ENCODE results near the gene CACNA1I. TPM values are rescaled to one million over a fixed set of nuclear protein-coding genes. Genes with fewer than 3 reads are reported as not detected.

CACNA1I gene
- total RNA-seq, 1 donor from 2014 or later, result 0.11 TPM

DNA sequence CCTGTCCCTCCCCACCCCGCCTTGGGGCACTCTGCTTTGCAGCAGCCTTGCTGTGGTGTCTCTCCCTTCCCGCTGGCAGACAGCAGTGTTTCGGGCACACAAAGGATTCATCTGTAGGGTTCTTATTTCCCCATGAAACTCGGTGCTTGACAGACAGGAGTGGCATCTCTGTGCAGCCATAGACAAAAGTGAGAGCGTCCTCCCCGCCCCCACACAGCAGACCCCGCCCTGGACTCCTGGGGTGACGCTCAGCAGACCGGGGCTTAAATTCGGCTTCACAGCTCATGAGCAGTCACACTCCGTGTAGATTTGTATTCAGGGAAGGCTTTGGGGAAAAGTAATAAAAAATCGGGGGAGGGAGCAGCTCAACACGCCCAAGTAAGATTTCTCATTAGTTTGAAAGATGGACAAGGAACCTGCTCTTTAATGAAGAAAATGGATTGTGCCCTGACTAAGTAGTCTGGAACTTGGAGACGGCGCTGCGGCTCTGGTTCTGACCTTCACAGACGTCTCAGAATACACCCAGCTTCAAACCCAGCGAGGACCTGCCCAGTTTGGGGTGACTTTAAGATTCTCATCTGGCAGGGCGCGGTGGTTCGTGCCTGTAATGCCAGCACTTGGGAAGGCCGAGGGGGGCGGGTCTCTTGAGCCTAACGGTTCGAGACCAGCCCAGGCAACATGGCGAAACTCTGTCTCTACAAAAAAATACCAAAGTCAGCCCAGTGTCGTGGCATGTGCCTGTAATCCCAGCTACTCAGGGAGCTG lies 136.0 kb downstream of the CACNA1I start:
- Histone ChIP-seq H3K27me3 (ENCODE audit: insufficient read depth, low read length) (peaks cover 17% of the 10 kb centered on the region), H3K9ac (ENCODE audit: low read length) (no peak overlapping the region), H3K4me2 (ENCODE audit: low read length) (no peak overlapping the region), H3K36me3 (ENCODE audit: insufficient read depth, low read length) (no peaks in the 10 kb centered on the region), H3K79me2 (ENCODE audit: insufficient read depth, low read length) (no peaks in the 10 kb centered on the region), H3K4me3 (ENCODE audit: insufficient read depth, low read depth, low read length) (no peak overlapping the region), H2AFZ (ENCODE audit: low read depth, low read length) (no peak overlapping the region), H3K4me1 (ENCODE audit: insufficient read depth, low read length) (no peaks in the 10 kb centered on the region), H4K20me1 (ENCODE audit: insufficient read depth, low read length) (no peaks in the 10 kb centered on the region), H3K27ac (ENCODE audit: low read depth, low read length) (no peak overlapping the region), H3K9me3 (ENCODE audit: insufficient read depth, low read depth, low read length) (no peaks in the 10 kb centered on the region)
- H3K27me3 Mint-ChIP-seq (ENCODE audit: low read depth, unreplicated experiment), result peaks cover 54% of the 10 kb centered on the region
- no peaks in the 10 kb centered on the region for H3K9me3 Mint-ChIP-seq (ENCODE audit: unreplicated experiment)
- H3K4me1 Mint-ChIP-seq (ENCODE audit: low read depth, unreplicated experiment), result peaks cover 3% of the 10 kb centered on the region
- DNase-seq (ENCODE audit: low read depth) (peak; percentile 10), FAIRE-seq (no peak)
- no peaks in the 10 kb centered on the region for H3K36me3 Mint-ChIP-seq (ENCODE audit: low read depth, unreplicated experiment)
- H3K27ac Mint-ChIP-seq (ENCODE audit: unreplicated experiment), result no peak overlapping the region
- H3K4me3 Mint-ChIP-seq (ENCODE audit: unreplicated experiment), result no peak overlapping the region
- TF ChIP-seq, protein P1, sequence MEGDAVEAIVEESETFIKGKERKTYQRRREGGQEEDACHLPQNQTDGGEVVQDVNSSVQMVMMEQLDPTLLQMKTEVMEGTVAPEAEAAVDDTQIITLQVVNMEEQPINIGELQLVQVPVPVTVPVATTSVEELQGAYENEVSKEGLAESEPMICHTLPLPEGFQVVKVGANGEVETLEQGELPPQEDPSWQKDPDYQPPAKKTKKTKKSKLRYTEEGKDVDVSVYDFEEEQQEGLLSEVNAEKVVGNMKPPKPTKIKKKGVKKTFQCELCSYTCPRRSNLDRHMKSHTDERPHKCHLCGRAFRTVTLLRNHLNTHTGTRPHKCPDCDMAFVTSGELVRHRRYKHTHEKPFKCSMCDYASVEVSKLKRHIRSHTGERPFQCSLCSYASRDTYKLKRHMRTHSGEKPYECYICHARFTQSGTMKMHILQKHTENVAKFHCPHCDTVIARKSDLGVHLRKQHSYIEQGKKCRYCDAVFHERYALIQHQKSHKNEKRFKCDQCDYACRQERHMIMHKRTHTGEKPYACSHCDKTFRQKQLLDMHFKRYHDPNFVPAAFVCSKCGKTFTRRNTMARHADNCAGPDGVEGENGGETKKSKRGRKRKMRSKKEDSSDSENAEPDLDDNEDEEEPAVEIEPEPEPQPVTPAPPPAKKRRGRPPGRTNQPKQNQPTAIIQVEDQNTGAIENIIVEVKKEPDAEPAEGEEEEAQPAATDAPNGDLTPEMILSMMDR (IDR thresholded peaks at IDR 0.05; ENCODE audit: insufficient read depth, low read depth, low read length), result no peak

- no peak for TF ChIP-seq EZH2 (IDR thresholded peaks at IDR 0.05; ENCODE audit: insufficient read depth, low read length)
- TF ChIP-seq, protein P1 (IDR thresholded peaks at IDR 0.05; ENCODE audit: insufficient read depth, low read depth, low read length), result no peak
- Mint-ChIP-seq H3K27me3 (ENCODE audit: low read depth, unreplicated experiment) (peaks cover 52% of the 10 kb centered on the region), H3K27ac (ENCODE audit: unreplicated experiment) (no peak overlapping the region), H3K9me3 (ENCODE audit: unreplicated experiment) (no peaks in the 10 kb centered on the region), H3K4me3 (ENCODE audit: unreplicated experiment) (no peak overlapping the region), H3K4me1 (ENCODE audit: low read depth, unreplicated experiment) (peaks cover 3% of the 10 kb centered on the region), H3K36me3 (ENCODE audit: low read depth, unreplicated experiment) (no peaks in the 10 kb centered on the region)
- no peaks in the 10 kb centered on the region for H3K36me3 ChIP-seq (ENCODE audit: insufficient read depth, low read length)
- no peak overlapping the region for H2AFZ ChIP-seq (ENCODE audit: low read depth, low read length)
- H4K20me1 ChIP-seq (ENCODE audit: insufficient read depth, low read length), result no peaks in the 10 kb centered on the region
- H3K9me3 ChIP-seq (ENCODE audit: insufficient read depth, low read depth, low read length), result no peaks in the 10 kb centered on the region
- no peaks in the 10 kb centered on the region for H3K79me2 ChIP-seq (ENCODE audit: insufficient read depth, low read length)
- H3K4me1 ChIP-seq (ENCODE audit: insufficient read depth, low read length), result no peaks in the 10 kb centered on the region
- no peak overlapping the region for H3K27ac ChIP-seq (ENCODE audit: low read depth, low read length)
- no peak overlapping the region for H3K4me2 ChIP-seq (ENCODE audit: low read length)
- FAIRE-seq (no peak), DNase-seq (ENCODE audit: low read depth) (no peak)
- no peak overlapping the region for H3K9ac ChIP-seq (ENCODE audit: low read length)
- no peak overlapping the region for H3K4me3 ChIP-seq (ENCODE audit: insufficient read depth, low read depth, low read length)
- peaks cover 16% of the 10 kb centered on the region for H3K27me3 ChIP-seq (ENCODE audit: insufficient read depth, low read length)
These were observed 136.8 kb downstream of the CACNA1I start for GRCh38 chr22:39707351-39707750.

DNA sequence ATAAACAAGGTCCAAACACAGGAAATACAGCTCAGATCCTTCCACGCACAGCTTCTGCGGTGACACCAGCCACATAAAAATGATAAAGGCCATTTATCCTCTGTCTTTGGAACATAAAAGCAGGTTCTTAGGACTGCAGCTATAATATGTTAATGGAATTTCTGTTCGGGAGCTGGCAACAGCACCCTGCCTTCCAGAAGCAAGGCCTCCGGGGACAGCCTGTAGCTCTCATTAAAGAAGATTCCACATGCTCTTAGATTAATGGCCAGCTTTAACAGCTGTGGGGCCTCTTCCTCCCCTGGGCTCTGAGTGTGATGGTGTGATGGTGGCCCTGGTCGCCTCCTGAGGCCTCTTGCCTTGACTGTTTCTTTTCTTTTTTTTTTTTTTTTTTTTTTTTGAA lies 137.3 kb downstream of the CACNA1I start:
- TF ChIP-seq EZH2 (IDR thresholded peaks at IDR 0.05; ENCODE audit: insufficient read depth, low read length), result no peak
- TF ChIP-seq, protein P1 (IDR thresholded peaks at IDR 0.05; ENCODE audit: insufficient read depth, low read depth, low read length), result no peak
- H4K20me1 ChIP-seq (ENCODE audit: insufficient read depth, low read length), result no peaks in the 10 kb centered on the region
- no peak overlapping the region for H3K4me2 ChIP-seq (ENCODE audit: low read length)
- Mint-ChIP-seq H3K4me1 (ENCODE audit: low read depth, unreplicated experiment) (peaks cover 3% of the 10 kb centered on the region), H3K27ac (ENCODE audit: unreplicated experiment) (no peak overlapping the region), H3K36me3 (ENCODE audit: low read depth, unreplicated experiment) (no peaks in the 10 kb centered on the region), H3K27me3 (ENCODE audit: low read depth, unreplicated experiment) (peaks cover 49% of the 10 kb centered on the region), H3K9me3 (ENCODE audit: unreplicated experiment) (no peaks in the 10 kb centered on the region), H3K4me3 (ENCODE audit: unreplicated experiment) (no peak overlapping the region)
- no peaks in the 10 kb centered on the region for H3K79me2 ChIP-seq (ENCODE audit: insufficient read depth, low read length)
- peaks cover 14% of the 10 kb centered on the region for H3K27me3 ChIP-seq (ENCODE audit: insufficient read depth, low read length)
- H3K9me3 ChIP-seq (ENCODE audit: insufficient read depth, low read depth, low read length), result no peaks in the 10 kb centered on the region
- H3K4me3 ChIP-seq (ENCODE audit: insufficient read depth, low read depth, low read length), result no peak overlapping the region
- no peaks in the 10 kb centered on the region for H3K4me1 ChIP-seq (ENCODE audit: insufficient read depth, low read length)
- no peak overlapping the region for H2AFZ ChIP-seq (ENCODE audit: low read depth, low read length)
- H3K36me3 ChIP-seq (ENCODE audit: insufficient read depth, low read length), result no peaks in the 10 kb centered on the region
- H3K9ac ChIP-seq (ENCODE audit: low read length), result no peak overlapping the region
- DNase-seq (ENCODE audit: low read depth) (no peak), FAIRE-seq (no peak)
- H3K27ac ChIP-seq (ENCODE audit: low read depth, low read length), result no peak overlapping the region

All from astrocyte (in vitro differentiated cells and primary cell).